ENCODE measurements around the gene DEPDC1B. TPM values are rescaled to one million over a fixed set of nuclear protein-coding genes. Genes with fewer than 3 reads are reported as not detected.

The DEPDC1B gene
- total RNA-seq, 1 donor from 2014 or later: 0.98 TPM

DNA sequence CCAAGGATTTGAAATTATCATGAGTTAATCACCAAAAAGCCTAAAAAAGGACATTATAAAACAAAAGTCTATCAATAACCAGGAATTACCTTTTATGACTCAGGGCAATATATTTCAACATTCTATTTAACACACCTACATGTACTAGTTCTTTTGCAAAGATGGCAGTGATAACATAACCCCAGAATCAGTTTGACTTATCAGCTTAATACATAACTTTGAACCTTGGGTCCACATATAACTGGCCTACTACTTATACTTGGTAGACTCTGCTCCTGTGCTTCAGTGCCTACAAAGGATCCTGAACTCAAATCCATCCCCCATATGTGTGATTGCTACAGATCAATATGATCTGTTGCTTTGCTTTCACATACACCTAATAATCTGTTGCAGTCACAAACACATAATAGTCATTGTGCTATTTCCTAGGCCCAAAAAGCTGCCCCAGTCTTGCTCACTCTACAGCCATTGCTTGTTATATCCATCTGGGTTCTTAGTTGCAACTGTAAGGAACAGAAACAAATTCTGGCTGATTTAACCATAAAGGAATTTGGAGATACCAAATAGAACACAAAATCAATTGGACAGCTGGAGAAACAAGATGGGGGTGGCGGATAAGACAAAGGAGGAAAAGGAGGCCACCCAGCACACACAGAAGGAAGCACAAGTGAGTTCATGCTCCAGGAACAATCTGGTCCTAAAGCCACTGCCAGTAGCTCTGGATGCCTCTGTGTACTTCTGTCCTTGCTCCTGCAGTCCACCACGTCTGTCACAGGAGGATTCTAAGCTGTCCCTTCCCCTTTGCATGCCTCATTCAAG is 25.5 kb downstream of the DEPDC1B start:
- POLR2A ChIA-PET: no interaction called here
- Mint-ChIP-seq H3K27me3 (no peaks in the 10 kb centered on the region), H3K27ac (no peak overlapping the region), H3K4me3 (no peak overlapping the region), H3K9me3 (no peaks in the 10 kb centered on the region), H3K4me1 (no peaks in the 10 kb centered on the region), H3K36me3 (ENCODE audit: low read depth) (no peaks in the 10 kb centered on the region)
- ATAC-seq (ENCODE audit: low read depth) (no peak), DNase-seq (no peak)
- intact Hi-C loops (cut with micrococcal nuclease): loop anchor here (5.0 kb wide), 3 partner anchors 168 to 1468 kb away; partner anchors contain the start of genes ELOVL7, ERCC8 and NDUFAF2
- TF ChIP-seq, protein P1, sequence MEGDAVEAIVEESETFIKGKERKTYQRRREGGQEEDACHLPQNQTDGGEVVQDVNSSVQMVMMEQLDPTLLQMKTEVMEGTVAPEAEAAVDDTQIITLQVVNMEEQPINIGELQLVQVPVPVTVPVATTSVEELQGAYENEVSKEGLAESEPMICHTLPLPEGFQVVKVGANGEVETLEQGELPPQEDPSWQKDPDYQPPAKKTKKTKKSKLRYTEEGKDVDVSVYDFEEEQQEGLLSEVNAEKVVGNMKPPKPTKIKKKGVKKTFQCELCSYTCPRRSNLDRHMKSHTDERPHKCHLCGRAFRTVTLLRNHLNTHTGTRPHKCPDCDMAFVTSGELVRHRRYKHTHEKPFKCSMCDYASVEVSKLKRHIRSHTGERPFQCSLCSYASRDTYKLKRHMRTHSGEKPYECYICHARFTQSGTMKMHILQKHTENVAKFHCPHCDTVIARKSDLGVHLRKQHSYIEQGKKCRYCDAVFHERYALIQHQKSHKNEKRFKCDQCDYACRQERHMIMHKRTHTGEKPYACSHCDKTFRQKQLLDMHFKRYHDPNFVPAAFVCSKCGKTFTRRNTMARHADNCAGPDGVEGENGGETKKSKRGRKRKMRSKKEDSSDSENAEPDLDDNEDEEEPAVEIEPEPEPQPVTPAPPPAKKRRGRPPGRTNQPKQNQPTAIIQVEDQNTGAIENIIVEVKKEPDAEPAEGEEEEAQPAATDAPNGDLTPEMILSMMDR (IDR thresholded peaks at IDR 0.05): no peak
- CTCF ChIA-PET: interaction anchor here (1.2 kb wide), 1 partner anchor 28 kb away, joined by 3 read pairs; no protein-coding TSS in a partner anchor

DNA sequence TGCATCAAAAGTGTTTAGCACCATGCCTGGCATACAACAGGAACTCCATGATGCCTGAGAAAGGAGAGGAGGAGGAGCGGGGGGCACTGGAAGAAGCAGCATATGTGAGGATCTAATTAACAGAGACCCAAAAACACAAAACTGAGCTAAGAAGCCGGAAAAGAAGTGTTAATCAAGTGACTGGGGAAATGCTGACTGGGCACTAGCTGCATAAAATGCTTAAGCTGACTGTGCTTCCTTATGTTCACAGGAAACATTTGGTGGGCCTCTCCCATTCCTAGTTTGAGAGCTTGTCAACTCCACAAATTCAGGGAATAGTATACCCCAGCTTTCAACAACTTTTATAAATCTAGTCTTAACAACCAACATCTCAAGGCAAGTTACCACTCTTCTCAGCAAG is 26.6 kb downstream of the DEPDC1B start:
- intact Hi-C loops (cut with micrococcal nuclease): no loop called here
- H3K27ac Mint-ChIP-seq: no peak overlapping the region

DNA sequence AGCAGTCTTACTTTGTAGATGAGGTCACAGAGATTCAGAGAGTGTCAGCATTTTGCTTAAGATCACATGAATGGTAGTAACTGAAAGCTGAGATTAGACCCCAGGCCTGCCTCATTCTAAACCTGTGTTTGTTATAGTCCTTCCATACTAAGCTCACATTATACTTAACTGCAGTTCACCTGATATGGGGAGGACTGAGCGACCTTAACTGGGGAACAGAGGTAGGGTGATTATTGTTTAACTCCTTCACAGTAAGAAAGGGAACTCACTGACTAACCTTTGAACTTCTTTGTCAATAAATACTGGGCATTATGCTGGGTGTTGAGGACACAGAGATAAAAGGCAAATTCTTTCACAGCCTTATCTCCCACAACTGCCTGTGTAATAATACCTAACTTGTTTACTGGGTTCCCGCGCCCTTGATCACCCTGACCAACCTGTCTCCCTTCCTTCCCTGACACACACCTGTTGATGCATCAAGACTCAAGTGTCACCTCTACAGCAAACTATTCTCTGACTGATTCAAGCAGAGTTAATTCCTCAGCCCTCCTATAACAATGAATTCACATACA is 27.2 kb downstream of the DEPDC1B start:
- CTCF ChIA-PET: no interaction called here
- Mint-ChIP-seq H3K27me3 (no peaks in the 10 kb centered on the region), H3K4me1 (no peaks in the 10 kb centered on the region), H3K9me3 (no peaks in the 10 kb centered on the region), H3K4me3 (no peak overlapping the region), H3K36me3 (ENCODE audit: low read depth) (no peaks in the 10 kb centered on the region), H3K27ac (no peak overlapping the region)
- no peak for DNase-seq
- TF ChIP-seq, protein P1 (IDR thresholded peaks at IDR 0.05): no peak
- POLR2A ChIA-PET: no interaction called here
- no peak for ATAC-seq (ENCODE audit: low read depth)
- intact Hi-C loops (cut with micrococcal nuclease): no loop called here

More for the DNA sequence above, 26.6 kb downstream of the DEPDC1B start:
- no peak for ATAC-seq (ENCODE audit: low read depth)
- TF ChIP-seq, protein P1 (IDR thresholded peaks at IDR 0.05): no peak
- Mint-ChIP-seq H3K36me3 (ENCODE audit: low read depth) (no peaks in the 10 kb centered on the region), H3K27me3 (no peaks in the 10 kb centered on the region), H3K4me1 (no peaks in the 10 kb centered on the region), H3K9me3 (no peaks in the 10 kb centered on the region), H3K4me3 (no peak overlapping the region)
- CTCF ChIA-PET: no interaction called here
- POLR2A ChIA-PET: no interaction called here
- DNase-seq: no peak

DNA sequence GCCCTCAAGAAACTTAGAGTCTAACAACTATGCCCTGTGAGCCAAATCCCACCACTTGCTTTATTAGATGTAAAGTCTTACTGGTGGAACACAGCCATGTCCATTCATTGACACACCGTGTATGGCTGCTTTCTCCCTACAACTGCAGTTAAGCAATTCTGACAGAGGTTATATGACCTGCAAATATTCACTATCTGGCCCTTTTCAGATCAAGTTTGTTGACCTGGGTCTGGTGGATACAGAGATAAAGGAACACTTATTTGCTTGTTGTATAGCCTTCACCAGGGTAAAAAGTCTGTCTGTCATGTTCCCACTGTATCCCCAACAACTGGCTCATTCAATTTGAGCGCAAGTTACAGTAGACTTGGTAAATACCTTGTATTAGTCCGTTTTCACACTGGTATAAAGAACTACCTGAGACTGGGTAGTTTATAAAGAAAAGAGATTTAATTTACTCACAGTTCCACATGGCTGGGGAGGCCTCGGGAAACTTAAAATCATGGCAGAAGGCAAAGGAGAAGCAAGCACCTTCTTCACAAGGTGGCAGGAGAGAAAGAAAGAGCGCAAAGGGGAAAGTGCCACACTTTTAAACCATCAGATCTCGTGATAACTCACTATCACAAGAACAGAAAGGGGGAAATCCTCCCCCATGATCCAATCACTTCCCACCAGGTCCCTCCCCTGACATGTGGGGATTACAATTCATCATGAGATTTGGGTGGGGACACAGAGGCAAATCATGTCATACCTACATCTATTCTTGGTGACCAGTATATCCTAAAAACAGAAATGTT is 27.9 kb downstream of the DEPDC1B start:
- H3K4me1 Mint-ChIP-seq: no peaks in the 10 kb centered on the region
- no peaks in the 10 kb centered on the region for H3K9me3 Mint-ChIP-seq
- no peak for DNase-seq
- H3K4me3 Mint-ChIP-seq: no peak overlapping the region
- CTCF ChIA-PET: no interaction called here
- TF ChIP-seq, protein P1 (IDR thresholded peaks at IDR 0.05): no peak
- intact Hi-C loops (cut with micrococcal nuclease): no loop called here
- H3K36me3 Mint-ChIP-seq (ENCODE audit: low read depth): no peaks in the 10 kb centered on the region
- no peak for ATAC-seq (ENCODE audit: low read depth)
- POLR2A ChIA-PET: no interaction called here
- no peaks in the 10 kb centered on the region for H3K27me3 Mint-ChIP-seq
- no peak overlapping the region for H3K27ac Mint-ChIP-seq

DNA sequence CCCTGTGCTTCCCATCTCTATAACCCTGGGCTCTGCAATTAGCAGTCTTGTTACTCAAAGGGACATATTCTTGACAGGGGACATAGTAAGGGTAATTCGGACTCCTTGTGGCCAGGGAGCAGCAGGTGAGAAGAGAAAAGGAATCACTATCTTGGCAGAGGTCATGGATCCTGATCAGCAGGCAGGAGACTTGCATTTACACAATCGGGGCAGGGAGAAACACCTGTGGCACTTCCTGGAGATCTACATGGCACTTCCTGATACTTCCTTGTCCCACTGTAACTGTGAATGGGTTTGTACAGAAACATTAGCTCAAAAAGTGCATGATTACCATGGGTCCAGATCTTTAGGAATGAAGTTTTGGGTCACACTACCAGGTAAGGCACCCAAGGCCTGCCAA is 29.2 kb downstream of the DEPDC1B start:
- Mint-ChIP-seq H3K27ac (no peak overlapping the region), H3K36me3 (ENCODE audit: low read depth) (no peaks in the 10 kb centered on the region), H3K4me1 (no peaks in the 10 kb centered on the region), H3K4me3 (no peak overlapping the region), H3K27me3 (no peaks in the 10 kb centered on the region), H3K9me3 (no peaks in the 10 kb centered on the region)
- ChIA-PET CTCF (interaction anchor here (1.3 to 2.7 kb wide), 2 partner anchors 857 to 860 kb away, joined by 3 to 38 read pairs; no protein-coding TSS in a partner anchor), POLR2A (no interaction called here)
- DNase-seq (no peak), ATAC-seq (ENCODE audit: low read depth) (no peak)
- TF ChIP-seq, protein P1 (IDR thresholded peaks at IDR 0.05): no peak
- intact Hi-C loops (cut with micrococcal nuclease): no loop called here

Measured in activated B cell treated with CpG ODN at 0.5 μM for 24 hours (primary cell).